Lower leg skin (tissue), 4 donors: ENCODE data around the gene CD81. TPM values are rescaled to one million over a fixed set of nuclear protein-coding genes. Genes with fewer than 3 reads are reported as not detected.

Experiments used
- DNase-seq, 2 donors: peaks; one replicate each; pipeline ENCODE4 v3.0.0-alpha.2; 2019; ENCODE audit warnings: low spot score in 2 of 2
- H3K4me3 ChIP-seq: fragments of 200-600 bp; sonication (generic); 2 replicates; pipeline ENCODE4 v1.5.1; 2017; ENCODE audit warnings: mild to moderate bottlenecking, low read depth; ENCODE audit not compliant: poor library complexity, severe bottlenecking
- POLR2A ChIP-seq, 2 donors: fragments of 450-650 bp; IDR thresholded peaks; one replicate each; pipeline ENCODE4 v1.6.1; 2016 to 2017; ENCODE audit warnings: antibody characterized with exemption in 2 of 2, mild to moderate bottlenecking in 1 of 2, moderate library complexity in 1 of 2
- WGBS, 2 donors: methylation state at CpG; one replicate each; pipeline ENCODE4 v1.1.5; 2018; 5-methylcytosine and 5-hydroxymethylcytosine counted together
- intact Hi-C: fragments of 100-400 bp; cut with DNase I; formaldehyde crosslinking; loops from one replicate; pipeline ENCODE4 v1.15.0; 2023; ENCODE audit warnings: low total_unique reads
- total RNA-seq, 4 donors: library from RNA; depleted of rRNA; stranded (reverse); fragments of >200 nt; gene quantifications; one replicate each; pipeline ENCODE4 v1.1.0, GENCODE V29; 2016
- TF ChIP-seq, protein P1 (sequence below), 3 donors: fragments of 450-650 bp; IDR thresholded peaks; one replicate each; pipeline ENCODE4 v1.5.1; 2016; ENCODE audit warnings: antibody characterized with exemption in 3 of 3, mild to moderate bottlenecking in 3 of 3, moderate library complexity in 2 of 3

Gene CD81
- total RNA-seq, 4 donors from 2014 or later, result 189 to 337 (median 250) TPM

DNA sequence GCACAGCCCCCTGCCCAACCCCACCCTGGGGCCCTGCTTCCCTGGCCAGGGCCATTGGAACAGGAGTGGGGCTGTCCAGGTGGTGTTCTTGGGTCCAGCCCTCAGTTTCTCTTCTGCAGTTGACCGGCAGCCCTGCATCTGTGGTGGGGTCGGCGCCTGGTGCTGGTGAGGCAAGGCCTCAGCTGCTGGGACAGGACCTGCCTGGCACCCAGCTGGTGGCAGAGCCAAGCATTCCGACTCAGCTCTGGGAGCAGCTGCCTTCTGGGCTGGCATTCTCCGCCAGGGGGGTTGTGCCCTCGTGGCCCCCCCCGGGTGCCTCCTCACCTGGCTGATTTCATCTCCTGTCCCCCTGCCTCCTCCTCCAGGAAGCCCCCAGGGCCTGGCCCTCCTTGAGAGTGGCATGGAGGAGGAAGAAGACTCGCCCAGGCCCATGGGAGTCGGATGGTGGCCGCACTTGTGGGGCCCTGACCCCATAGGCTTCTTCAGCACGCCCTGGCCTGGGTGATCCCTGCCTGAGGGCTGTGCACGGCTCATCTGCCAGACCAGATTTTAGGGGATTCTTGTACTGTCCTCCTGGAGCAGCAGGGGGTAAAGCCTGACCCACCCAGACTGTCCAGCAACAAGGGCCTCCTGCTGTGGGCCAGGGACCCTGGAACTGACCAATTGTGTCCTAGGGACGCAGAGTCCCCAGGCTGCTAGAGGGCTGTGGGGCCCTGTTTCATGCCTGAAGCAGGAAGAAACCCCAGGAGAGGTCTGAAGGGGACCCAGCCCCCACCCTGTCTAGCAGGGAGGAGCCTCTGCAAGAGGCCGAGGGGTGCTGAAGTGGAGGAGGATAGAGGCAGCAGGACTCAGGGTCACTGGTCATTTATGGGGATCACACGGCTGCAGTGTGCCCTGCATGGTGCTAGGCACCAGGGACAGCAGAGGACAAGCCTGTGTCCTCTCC, 11.6 kb downstream of the CD81 start:
- DNase-seq, result no peak
- no peak overlapping the region for H3K4me3 ChIP-seq
- WGBS, 2 donors, result 61 to 64% methylated on average over 9 to 15 of the region's 15 CpGs
- no peak for TF ChIP-seq POLR2A (IDR thresholded peaks at IDR 0.05)
- TF ChIP-seq, protein P1, sequence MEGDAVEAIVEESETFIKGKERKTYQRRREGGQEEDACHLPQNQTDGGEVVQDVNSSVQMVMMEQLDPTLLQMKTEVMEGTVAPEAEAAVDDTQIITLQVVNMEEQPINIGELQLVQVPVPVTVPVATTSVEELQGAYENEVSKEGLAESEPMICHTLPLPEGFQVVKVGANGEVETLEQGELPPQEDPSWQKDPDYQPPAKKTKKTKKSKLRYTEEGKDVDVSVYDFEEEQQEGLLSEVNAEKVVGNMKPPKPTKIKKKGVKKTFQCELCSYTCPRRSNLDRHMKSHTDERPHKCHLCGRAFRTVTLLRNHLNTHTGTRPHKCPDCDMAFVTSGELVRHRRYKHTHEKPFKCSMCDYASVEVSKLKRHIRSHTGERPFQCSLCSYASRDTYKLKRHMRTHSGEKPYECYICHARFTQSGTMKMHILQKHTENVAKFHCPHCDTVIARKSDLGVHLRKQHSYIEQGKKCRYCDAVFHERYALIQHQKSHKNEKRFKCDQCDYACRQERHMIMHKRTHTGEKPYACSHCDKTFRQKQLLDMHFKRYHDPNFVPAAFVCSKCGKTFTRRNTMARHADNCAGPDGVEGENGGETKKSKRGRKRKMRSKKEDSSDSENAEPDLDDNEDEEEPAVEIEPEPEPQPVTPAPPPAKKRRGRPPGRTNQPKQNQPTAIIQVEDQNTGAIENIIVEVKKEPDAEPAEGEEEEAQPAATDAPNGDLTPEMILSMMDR (IDR thresholded peaks at IDR 0.05), result no peak
- intact Hi-C loops, result no loop called here

DNA sequence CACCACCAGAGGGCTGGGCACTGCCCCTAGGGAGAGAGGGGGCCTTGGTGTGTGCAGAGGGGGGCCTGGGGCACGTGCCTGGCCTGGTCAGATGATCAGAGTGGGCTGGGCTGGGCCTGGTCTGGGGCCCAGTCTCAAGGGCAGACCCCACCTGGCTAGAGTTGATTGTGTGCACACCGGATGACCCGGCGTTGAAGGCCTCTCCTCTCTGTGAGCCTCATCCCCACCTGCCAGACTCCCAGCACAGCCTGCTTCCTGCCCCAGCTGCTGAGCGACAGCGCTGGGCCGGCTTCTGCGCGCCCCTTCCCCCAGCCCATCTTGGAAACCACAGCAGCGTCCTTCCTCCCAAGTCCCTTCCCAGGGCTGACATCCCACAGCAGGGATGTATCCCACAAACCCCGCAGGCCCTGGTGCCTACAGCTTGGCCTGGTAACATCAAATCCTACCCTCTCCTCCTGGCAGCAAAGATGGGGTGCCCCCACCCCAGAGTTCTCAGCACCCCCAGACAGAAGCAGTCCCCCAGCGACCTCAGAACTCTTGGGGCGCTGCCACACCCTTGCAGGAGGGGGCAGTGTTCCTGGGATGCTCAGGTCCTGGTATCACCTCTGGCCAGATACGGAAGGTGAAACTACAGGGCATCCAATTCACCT, 12.4 kb downstream of the CD81 start:
- DNase-seq, result no peak
- TF ChIP-seq POLR2A (IDR thresholded peaks at IDR 0.05), result no peak
- TF ChIP-seq, protein P1 (IDR thresholded peaks at IDR 0.05), result no peak
- intact Hi-C loops, result no loop called here
- 38 to 44% methylated on average over 13 to 14 of the region's 14 CpGs for WGBS, 2 donors
- no peak overlapping the region for H3K4me3 ChIP-seq

DNA sequence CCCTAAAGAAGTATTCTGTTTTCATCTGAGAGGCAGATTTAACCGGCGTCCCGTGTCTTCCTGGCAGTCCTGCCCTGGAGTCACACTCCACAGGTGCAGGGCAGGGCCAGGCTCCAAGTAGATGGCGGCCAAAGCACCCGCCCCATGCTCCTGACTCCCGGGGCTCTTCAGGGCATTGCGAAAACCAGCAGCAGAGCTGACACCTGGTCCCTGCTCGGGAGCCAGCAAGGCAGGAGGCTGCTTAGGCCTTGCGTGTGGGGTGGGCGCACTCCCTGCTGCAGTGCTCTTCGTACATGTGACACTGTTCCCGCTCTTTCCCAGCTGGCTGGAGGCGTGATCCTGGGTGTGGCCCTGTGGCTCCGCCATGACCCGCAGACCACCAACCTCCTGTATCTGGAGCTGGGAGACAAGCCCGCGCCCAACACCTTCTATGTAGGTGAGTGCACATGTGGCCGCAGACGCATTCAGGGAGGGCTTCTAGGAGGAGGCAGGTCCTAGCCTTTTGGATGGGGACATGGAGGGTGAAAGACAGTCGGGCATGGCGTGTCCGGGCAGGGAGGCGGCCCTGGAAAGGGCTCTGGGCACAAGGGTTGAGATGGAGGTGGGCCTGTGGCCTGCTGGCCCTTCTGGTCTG, 13.1 kb downstream of the CD81 start:
- WGBS, 2 donors, result 47% methylated on average over 20 to 23 of the region's 23 CpGs
- DNase-seq, result no peak
- intact Hi-C loops, result no loop called here
- H3K4me3 ChIP-seq, result no peak overlapping the region
- TF ChIP-seq, protein P1 (IDR thresholded peaks at IDR 0.05), result no peak
- no peak for TF ChIP-seq POLR2A (IDR thresholded peaks at IDR 0.05)

DNA sequence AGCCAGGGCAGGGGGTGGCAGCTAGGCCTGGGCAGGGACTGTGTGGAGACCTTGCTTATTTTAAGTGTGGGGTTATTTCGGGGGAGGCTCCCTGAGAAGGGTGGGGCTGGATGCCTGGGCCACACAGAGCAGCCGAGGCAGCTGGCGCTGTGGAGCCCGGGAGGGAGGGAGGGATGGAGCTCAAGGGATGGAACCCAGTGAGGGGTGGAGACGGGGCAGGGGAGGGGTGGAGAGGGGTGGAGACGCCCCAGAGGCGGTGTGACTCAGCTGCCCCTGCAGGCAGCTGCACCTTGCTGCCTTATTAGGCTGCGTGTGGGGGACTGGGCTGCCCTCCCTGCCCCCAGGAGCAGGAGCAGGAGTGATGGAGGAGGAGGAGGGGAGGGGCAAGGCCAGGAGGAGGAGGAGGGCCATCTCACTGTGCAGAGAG, 13.6 kb downstream of the CD81 start:
- 14 to 19% methylated on average over 8 of the region's 8 CpGs for WGBS, 2 donors
- TF ChIP-seq, protein P1 (IDR thresholded peaks at IDR 0.05), result no peak
- no peak for TF ChIP-seq POLR2A (IDR thresholded peaks at IDR 0.05)
- DNase-seq, result no peak
- no peak overlapping the region for H3K4me3 ChIP-seq
- intact Hi-C loops, result no loop called here

DNA sequence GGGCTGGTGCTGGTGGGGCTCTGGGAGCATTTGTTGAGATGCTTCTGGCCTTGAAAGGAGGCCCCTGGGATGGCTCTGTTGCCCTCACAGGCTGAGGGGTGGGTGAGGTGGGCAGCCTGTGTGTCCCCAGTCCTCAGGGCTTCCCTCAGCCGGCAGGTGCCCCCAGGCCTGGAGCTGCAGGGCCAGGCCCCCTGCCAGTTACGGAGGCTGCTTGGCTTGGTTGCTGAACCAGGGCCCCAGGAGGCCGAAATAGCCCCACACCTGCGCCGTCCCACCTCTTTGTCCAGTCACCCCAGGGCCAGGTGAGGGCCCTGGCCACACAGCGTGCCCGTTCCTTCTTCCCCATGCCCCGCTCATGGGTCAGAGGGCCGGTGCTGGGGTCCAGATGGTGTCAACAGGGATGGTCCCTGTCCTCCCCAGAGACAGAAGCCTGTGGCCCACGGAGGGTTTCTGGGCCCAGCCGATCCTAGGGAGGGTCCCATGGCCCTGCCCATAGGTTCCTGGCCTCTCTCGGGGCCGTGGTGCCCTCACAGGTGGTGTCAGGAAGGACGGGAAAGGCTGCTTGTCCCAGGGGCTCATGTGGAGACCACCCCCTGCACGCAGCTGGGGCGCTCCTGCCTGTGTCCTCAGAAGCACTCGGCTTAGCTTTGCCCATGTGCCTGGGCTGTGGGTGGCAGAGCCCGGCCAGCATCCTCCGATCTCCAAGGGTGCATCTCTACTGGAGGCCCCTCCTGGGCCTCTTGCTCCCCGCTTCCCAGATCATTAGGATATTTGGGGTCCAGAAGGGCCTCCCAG, 14.3 kb downstream of the CD81 start:
- 79 to 86% methylated on average over 14 to 18 of the region's 20 CpGs for WGBS, 2 donors
- H3K4me3 ChIP-seq, result no peak overlapping the region
- DNase-seq, result no peak
- intact Hi-C loops, result no loop called here
- TF ChIP-seq, protein P1 (IDR thresholded peaks at IDR 0.05), result no peak
- no peak for TF ChIP-seq POLR2A (IDR thresholded peaks at IDR 0.05)
